HEK293 (cell line): ENCODE measurements around the gene SPC24.

Experiments
- CTCF ChIA-PET: fragments of 350-600 bp; formaldehyde crosslinking; extraction: SDS; loops from one replicate; lab custom pipeline; 2021; ENCODE audit warnings: antibody characterized with exemption; lab: Yijun Ruan, JAX
- POLR2A ChIA-PET: fragments of 300-600 bp; formaldehyde crosslinking; extraction: SDS; loops from one replicate; lab custom pipeline; 2020; ENCODE audit warnings: antibody characterized with exemption, inconsistent platforms; lab: Yijun Ruan, JAX
- H3K27ac ChIP-seq: fragments of 200-500 bp; sonication (Bioruptor generic); 2 replicates; pipeline ENCODE4 v1.5.1; 2014; ENCODE audit warnings: low read depth, low read length, control low read depth, inconsistent platforms; ENCODE audit errors: extremely low read depth
- H3K36me3 ChIP-seq, 2 experiments: fragments of 200-500 bp in 1 of 2; sonication (Bioruptor generic) in 1 of 2; 1 replicate in 1 of 2; 2 replicates in 1 of 2; pipeline ENCODE4 v1.5.1; 2014 to 2017; ENCODE audit warnings: inconsistent platforms in 2 of 2, low read length in 2 of 2; ENCODE audit not compliant: control insufficient read depth in 2 of 2, insufficient read depth in 1 of 2
- H3K4me1 ChIP-seq: fragments of 200-500 bp; sonication (Bioruptor generic); 2 replicates; pipeline ENCODE4 v1.5.1; 2014; ENCODE audit warnings: mild to moderate bottlenecking, low read length, inconsistent platforms; ENCODE audit not compliant: control insufficient read depth, insufficient read depth
- H3K4me3 ChIP-seq: 2 replicates; pipeline ENCODE4 v1.5.1; 2011; ENCODE audit warnings: low read depth, mild to moderate bottlenecking, control low read depth, low read length, moderate library complexity
- H3K9me3 ChIP-seq: fragments of 200-500 bp; sonication (Bioruptor generic); 2 replicates; pipeline ENCODE4 v1.5.1; 2014; ENCODE audit warnings: low read depth, low read length, inconsistent platforms; ENCODE audit not compliant: control insufficient read depth, insufficient read depth
- BCL6B ChIP-seq: fragments of 450-650 bp; formaldehyde crosslinking; IDR thresholded peaks from 2 replicates; pipeline ENCODE4 v1.5.1; 2017; ENCODE audit warnings: missing biosample characterization, missing genetic modification characterization
- CTCF ChIP-seq: fragments of 450-650 bp; formaldehyde crosslinking; IDR thresholded peaks from 2 replicates; pipeline ENCODE4 v1.5.1; 2016; ENCODE audit warnings: missing biosample characterization, missing genetic modification characterization
- GLI2 ChIP-seq: fragments of 450-650 bp; formaldehyde crosslinking; IDR thresholded peaks from 2 replicates; pipeline ENCODE4; 2017; ENCODE audit warnings: missing biosample characterization, missing genetic modification characterization, low read depth, borderline replicate concordance
- KLF17 ChIP-seq: fragments of 450-650 bp; formaldehyde crosslinking; IDR thresholded peaks from 2 replicates; pipeline ENCODE4 v1.5.1; 2016; ENCODE audit warnings: missing biosample characterization, missing genetic modification characterization
- OSR2 ChIP-seq: fragments of 450-650 bp; formaldehyde crosslinking; IDR thresholded peaks from 2 replicates; pipeline ENCODE4 v1.5.1; 2016; ENCODE audit warnings: missing biosample characterization, missing genetic modification characterization
- PRDM6 ChIP-seq: fragments of 450-650 bp; formaldehyde crosslinking; IDR thresholded peaks from 2 replicates; pipeline ENCODE4 v1.5.1; 2017; ENCODE audit warnings: missing biosample characterization, missing genetic modification characterization
- YY1 ChIP-seq: fragments of 450-650 bp; formaldehyde crosslinking; IDR thresholded peaks from 2 replicates; pipeline ENCODE4 v1.5.1; 2018; ENCODE audit warnings: missing biosample characterization, missing genetic modification characterization
- ZBTB48 ChIP-seq: fragments of 450-650 bp; formaldehyde crosslinking; IDR thresholded peaks from 2 replicates; pipeline ENCODE4 v1.5.1; 2016; ENCODE audit warnings: missing biosample characterization, missing genetic modification characterization
- ZEB2 ChIP-seq: fragments of 450-650 bp; formaldehyde crosslinking; IDR thresholded peaks from 2 replicates; pipeline ENCODE4 v1.5.1; 2016; ENCODE audit warnings: missing biosample characterization, missing genetic modification characterization
- ZFP69B ChIP-seq: fragments of 450-650 bp; formaldehyde crosslinking; IDR thresholded peaks from 2 replicates; pipeline ENCODE4 v1.5.1; 2016; ENCODE audit warnings: missing biosample characterization, missing genetic modification characterization
- ZNF146 ChIP-seq: fragments of 450-650 bp; formaldehyde crosslinking; IDR thresholded peaks from 2 replicates; pipeline ENCODE4 v1.5.1; 2016; ENCODE audit warnings: missing biosample characterization, missing genetic modification characterization
- ZNF214 ChIP-seq: fragments of 450-650 bp; formaldehyde crosslinking; IDR thresholded peaks from 2 replicates; pipeline ENCODE4 v1.5.1; 2017; ENCODE audit warnings: missing biosample characterization, mild to moderate bottlenecking, missing genetic modification characterization, borderline replicate concordance
- ZNF292 ChIP-seq: fragments of 450-650 bp; formaldehyde crosslinking; IDR thresholded peaks from 2 replicates; pipeline ENCODE4 v1.5.1; 2016; ENCODE audit warnings: low read depth, missing biosample characterization, missing genetic modification characterization, borderline replicate concordance
- ZNF37A ChIP-seq: fragments of 450-650 bp; IDR thresholded peaks from 2 replicates; pipeline ENCODE4 v1.5.1; 2018; ENCODE audit warnings: missing biosample characterization, missing genetic modification characterization
- ZNF426 ChIP-seq: fragments of 450-650 bp; formaldehyde crosslinking; IDR thresholded peaks from 2 replicates; pipeline ENCODE4 v1.5.1; 2017; ENCODE audit warnings: missing biosample characterization, missing genetic modification characterization, mild to moderate bottlenecking, inconsistent platforms, moderate library complexity
- ZNF530 ChIP-seq: fragments of 450-650 bp; formaldehyde crosslinking; IDR thresholded peaks from 2 replicates; pipeline ENCODE4 v1.5.1; 2016; ENCODE audit warnings: low read depth, missing biosample characterization, missing genetic modification characterization
- ZNF544 ChIP-seq: fragments of 450-650 bp; formaldehyde crosslinking; IDR thresholded peaks from 2 replicates; pipeline ENCODE4 v1.5.0; 2017; ENCODE audit warnings: missing biosample characterization, missing genetic modification characterization
- ZNF571 ChIP-seq: fragments of 450-650 bp; formaldehyde crosslinking; IDR thresholded peaks from 2 replicates; pipeline ENCODE4 v1.5.0; 2017; ENCODE audit warnings: missing biosample characterization, missing genetic modification characterization
- ZNF623 ChIP-seq: fragments of 450-650 bp; formaldehyde crosslinking; IDR thresholded peaks from 2 replicates; pipeline ENCODE4 v1.5.1; 2016; ENCODE audit warnings: missing biosample characterization, missing genetic modification characterization
- ZNF629 ChIP-seq: fragments of 450-650 bp; formaldehyde crosslinking; IDR thresholded peaks from 2 replicates; pipeline ENCODE4 v1.5.1; 2017; ENCODE audit warnings: missing biosample characterization, missing genetic modification characterization
- ZNF747 ChIP-seq: fragments of 450-650 bp; formaldehyde crosslinking; IDR thresholded peaks from 2 replicates; pipeline ENCODE4 v1.5.1; 2016; ENCODE audit warnings: missing biosample characterization, missing genetic modification characterization
- ZNF837 ChIP-seq: fragments of 450-650 bp; formaldehyde crosslinking; IDR thresholded peaks from 2 replicates; pipeline ENCODE4 v1.5.1; 2016; ENCODE audit warnings: missing biosample characterization, missing genetic modification characterization
- ZSCAN18 ChIP-seq: fragments of 450-650 bp; formaldehyde crosslinking; IDR thresholded peaks from 2 replicates; pipeline ENCODE4 v1.5.1; 2016; ENCODE audit warnings: missing biosample characterization, missing genetic modification characterization

SPC24 gene

GRCh38 chr19:11130824-11131455 lies 24.6 kb downstream of the SPC24 start (continued):
- TF ChIP-seq ZNF623: peak; percentile 84

- H3K27ac ChIP-seq: no peak overlapping the region
- no peaks in the 10 kb centered on the region for H3K9me3 ChIP-seq
- no peaks in the 10 kb centered on the region for H3K4me1 ChIP-seq
- peaks cover 25 to 83% of the 10 kb centered on the region in 2 experiments for H3K36me3 ChIP-seq
- CTCF ChIA-PET: interaction anchor here (0.6 to 3.7 kb wide), 4 partner anchors 92 to 189 kb away, joined by 3 to 21 read pairs (median 4); no protein-coding TSS in a partner anchor
- TF ChIP-seq KLF17 (no peak), ZNF544 (no peak), ZSCAN18 (tag by site-specific recombination) (no peak), ZFP69B (tag by site-specific recombination) (no peak), ZNF146 (tag by site-specific recombination) (no peak), ZNF837 (tag by site-specific recombination) (no peak), ZNF426 (no peak), PRDM6 (tag by site-specific recombination) (no peak)
- TF ChIP-seq, all 188 proteins: peak for 0
- POLR2A ChIA-PET: no interaction called here
- no peak overlapping the region for H3K4me3 ChIP-seq
Measured at GRCh38 chr19:11127905-11128304, 27.7 kb downstream of the SPC24 start.

GRCh38 chr19:11125994-11126685 lies 29.4 kb downstream of the SPC24 start:
- H3K36me3 ChIP-seq: peaks cover 16 to 82% of the 10 kb centered on the region in 2 experiments
- CTCF ChIA-PET: interaction anchor here (0.6 to 2.9 kb wide), 40 partner anchors 9 to 471 kb away, joined by 3 to 26 read pairs (median 5); partner anchors contain the start of genes LDLR, SPC24 and ZNF627
- H3K9me3 ChIP-seq: no peaks in the 10 kb centered on the region
- no peaks in the 10 kb centered on the region for H3K4me1 ChIP-seq
- no peak overlapping the region for H3K4me3 ChIP-seq
- no peak overlapping the region for H3K27ac ChIP-seq
- POLR2A ChIA-PET: interaction anchor here (0.5 to 1.0 kb wide), 8 partner anchors 16 to 356 kb away, joined by 3 to 6 read pairs (median 4); partner anchors contain the start of gene SPC24
- no peak for TF ChIP-seq ZBTB48 (tag by site-specific recombination)
- no peak for TF ChIP-seq ZNF747 (tag by site-specific recombination)
- TF ChIP-seq PRDM6 (tag by site-specific recombination): no peak
- no peak for TF ChIP-seq OSR2 (tag by site-specific recombination)
- no peak for TF ChIP-seq ZNF37A (tag by site-specific recombination)
- TF ChIP-seq ZNF214: no peak
- TF ChIP-seq BCL6B: no peak
- TF ChIP-seq CTCF (tag by site-specific recombination): peak; percentile 66
- peak; percentile 37; the same call in 1 of the 2 replicates for TF ChIP-seq ZEB2 (tag by site-specific recombination)
- no peak for TF ChIP-seq ZNF571
- TF ChIP-seq ZNF629: no peak
- TF ChIP-seq GLI2 (tag by site-specific recombination): no peak
- TF ChIP-seq ZNF292: no peak
- TF ChIP-seq YY1: 0 out of 2 replicates have a peak, but pooled peaks have one; percentile 29
- TF ChIP-seq ZNF530 (tag by site-specific recombination): no peak
